Lung (tissue), 12 donors: ENCODE measurements around the gene SH3PXD2B. TPM values are rescaled to one million over a fixed set of nuclear protein-coding genes. Genes with fewer than 3 reads are reported as not detected.

Experiments used
- ATAC-seq: fragments of 200-7000 bp; cut with Tn5 transposase; one replicate; pipeline ENCODE4 v1.9.1; 2020; ENCODE audit warnings: moderate number of reproducible peaks; ENCODE audit not compliant: insufficient read depth, low FRiP score
- DNase-seq, 3 donors: peaks; one replicate each; pipeline ENCODE4 v3.0.0-alpha.2; 2013 to 2017
- H3K27ac ChIP-seq, 2 donors: one replicate each; pipeline ENCODE4 v1.5.1; 2013; ENCODE audit warnings: mild to moderate bottlenecking in 2 of 2, moderate library complexity in 2 of 2, control low read depth in 1 of 2, inconsistent platforms in 1 of 2, low read depth in 1 of 2, low read length in 1 of 2
- H3K27me3 ChIP-seq, 3 donors: one replicate each; pipeline ENCODE4 v1.5.1; 2013; ENCODE audit warnings: low read length in 2 of 3; ENCODE audit not compliant: control insufficient read depth in 3 of 3, insufficient read depth in 3 of 3
- H3K36me3 ChIP-seq, 4 donors: one replicate each; pipeline ENCODE4 v1.5.1; 2013; ENCODE audit warnings: low read length in 4 of 4, mild to moderate bottlenecking in 1 of 4, moderate library complexity in 1 of 4; ENCODE audit not compliant: control insufficient read depth in 4 of 4, insufficient read depth in 4 of 4
- H3K4me1 ChIP-seq, 5 donors: one replicate each; pipeline ENCODE4 v1.5.1; 2013; ENCODE audit warnings: low read length in 5 of 5, mild to moderate bottlenecking in 2 of 5, moderate library complexity in 1 of 5; ENCODE audit not compliant: control insufficient read depth in 5 of 5, insufficient read depth in 5 of 5
- H3K4me3 ChIP-seq: one replicate; pipeline ENCODE4 v1.5.1; 2013; ENCODE audit warnings: mild to moderate bottlenecking, control low read depth, moderate library complexity
- H3K9ac ChIP-seq, 2 donors: one replicate each; pipeline ENCODE4 v1.5.1; 2013; ENCODE audit warnings: low read length in 2 of 2, control low read depth in 1 of 2; ENCODE audit not compliant: insufficient read depth in 1 of 2
- H3K9me3 ChIP-seq, 4 donors: one replicate each; pipeline ENCODE4 v1.5.1; 2013; ENCODE audit warnings: low read length in 3 of 4, mild to moderate bottlenecking in 1 of 4, moderate library complexity in 1 of 4; ENCODE audit not compliant: control insufficient read depth in 4 of 4, insufficient read depth in 3 of 4
- CTCF ChIP-seq: IDR thresholded peaks from 2 replicates; pipeline ENCODE4 v1.5.1; 2012; ENCODE audit warnings: mild to moderate bottlenecking; ENCODE audit errors: control extremely low read depth, extremely low read depth
- WGBS, 2 donors: extraction: QIAGEN DNeasy Blood & Tissue Kit; methylation state at CpG; one replicate each; pipeline ENCODE4 v1.1.7; 2013; 5-methylcytosine and 5-hydroxymethylcytosine counted together
- polyA plus RNA-seq, 2 donors: library from polyadenylated mRNA; stranded (reverse); fragments of 200-250 nt; gene quantifications; one replicate each; pipeline ENCODE4 v1.2.1, GENCODE V29; 2013
- total RNA-seq, 2 donors: library from RNA; depleted of rRNA in 1 of 2; stranded (reverse); fragments of >200 nt in 1 of 2; gene quantifications; one replicate each; pipeline ENCODE4 v1.2.1, GENCODE V29; 2014 to 2021
- donor health status: control.
- donor health status: control.
- donor health status: Bipolar disorder and iron deficiency.
- donor health status: healthy.
- donor health status: DM: yes; HTN: yes; CAD: no.

The SH3PXD2B gene
- total and polyA plus RNA-seq, 4 donors: 8.0 to 56.0 (median 21.4) TPM

GRCh38 chr5:172492097-172492840, 37.9 kb upstream of the SH3PXD2B start:
- no peak for TF ChIP-seq CTCF
- WGBS, 2 donors: 89 to 95% methylated on average over 14 of the region's 14 CpGs
- Histone ChIP-seq H3K27ac (no peak overlapping the region), H3K27me3 (no peaks in the 10 kb centered on the region), H3K9me3 (no peaks in the 10 kb centered on the region), H3K9ac (no peak overlapping the region), H3K4me1 (peaks cover 0 to 7% (median 5%) of the 10 kb centered on the region in 5 donors), H3K4me3 (no peak overlapping the region), H3K36me3 (no peaks in the 10 kb centered on the region)
- no peak for ATAC-seq
- DNase-seq: peak in 1 of 3 donors; percentile 2

GRCh38 chr5:172491481-172491880, 37.2 kb upstream of the SH3PXD2B start:
- DNase-seq: peak in 1 of 3 donors; percentile 5
- 75 to 90% methylated on average over 8 of the region's 8 CpGs for whole genome bisulfite sequencing, 2 donors
- no peak for TF ChIP-seq CTCF
- ATAC-seq: no peak
- Histone ChIP-seq H3K9me3 (no peaks in the 10 kb centered on the region), H3K9ac (no peak overlapping the region), H3K27ac (no peak overlapping the region), H3K4me3 (no peak overlapping the region), H3K36me3 (no peaks in the 10 kb centered on the region), H3K4me1 (no peaks in the 10 kb centered on the region), H3K27me3 (no peaks in the 10 kb centered on the region)

GRCh38 chr5:172490514-172491461, 36.5 kb upstream of the SH3PXD2B start:
- no peak for TF ChIP-seq CTCF
- Histone ChIP-seq H3K36me3 (no peaks in the 10 kb centered on the region), H3K4me1 (no peaks in the 10 kb centered on the region), H3K9me3 (no peaks in the 10 kb centered on the region), H3K9ac (no peak overlapping the region), H3K27me3 (no peaks in the 10 kb centered on the region), H3K4me3 (no peak overlapping the region), H3K27ac (no peak overlapping the region)
- 85 to 93% methylated on average over 12 of the region's 12 CpGs for WGBS, 2 donors
- ATAC-seq: no peak
- peak in 1 of 3 donors; percentile 6 for DNase-seq
